ENCODE measurements around the gene CDC14B.

- TF ChIP-seq CTCF (conservative IDR thresholded peaks at IDR 0.05; ENCODE audit: low read depth, low read length), result no peak
- no peak for TF ChIP-seq EZH2 (IDR thresholded peaks at IDR 0.05; ENCODE audit: borderline replicate concordance, low read depth, low read length, poor library complexity, severe bottlenecking)
Measured at GRCh38 chr9:96603305-96604003, 16.2 kb downstream of the CDC14B start.

Measured in A673 (cell line).